Measurements from ENCODE around the gene GIGYF1.

The GIGYF1 gene

DNA sequence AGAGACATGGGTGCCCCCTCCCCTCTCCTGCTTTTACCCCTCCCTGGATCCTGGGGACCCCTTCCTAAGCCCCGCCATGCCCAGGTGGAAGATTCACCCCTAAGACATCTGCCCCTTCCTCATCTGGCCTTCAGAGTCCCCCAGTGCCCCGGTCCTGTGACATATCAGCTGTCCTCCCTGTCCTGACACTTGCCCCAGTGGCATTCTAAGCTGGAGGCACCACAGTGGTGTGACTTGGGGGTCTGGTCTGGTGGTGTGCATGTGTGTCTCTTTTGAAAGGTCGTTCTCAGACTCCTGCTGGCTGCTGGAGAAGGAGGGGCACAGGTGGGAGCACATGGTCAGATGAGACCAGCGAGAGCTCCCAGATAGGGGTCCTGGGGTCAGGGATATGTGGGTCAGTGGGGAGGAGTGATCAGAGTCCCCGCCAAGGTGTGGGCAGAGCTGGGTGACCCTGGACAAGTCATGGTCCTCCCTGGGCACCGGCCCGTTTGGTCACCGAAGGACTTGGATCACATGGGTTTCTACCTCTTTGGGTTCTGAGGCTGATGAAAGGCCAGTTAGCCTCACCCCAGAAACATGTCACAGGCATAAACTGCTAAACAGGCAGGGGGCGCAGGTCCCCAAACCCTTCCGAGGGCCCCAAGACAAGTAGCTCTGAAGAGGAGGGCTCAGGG lies 52.1 kb downstream of the GIGYF1 start:
- TF ChIP-seq, protein P1, sequence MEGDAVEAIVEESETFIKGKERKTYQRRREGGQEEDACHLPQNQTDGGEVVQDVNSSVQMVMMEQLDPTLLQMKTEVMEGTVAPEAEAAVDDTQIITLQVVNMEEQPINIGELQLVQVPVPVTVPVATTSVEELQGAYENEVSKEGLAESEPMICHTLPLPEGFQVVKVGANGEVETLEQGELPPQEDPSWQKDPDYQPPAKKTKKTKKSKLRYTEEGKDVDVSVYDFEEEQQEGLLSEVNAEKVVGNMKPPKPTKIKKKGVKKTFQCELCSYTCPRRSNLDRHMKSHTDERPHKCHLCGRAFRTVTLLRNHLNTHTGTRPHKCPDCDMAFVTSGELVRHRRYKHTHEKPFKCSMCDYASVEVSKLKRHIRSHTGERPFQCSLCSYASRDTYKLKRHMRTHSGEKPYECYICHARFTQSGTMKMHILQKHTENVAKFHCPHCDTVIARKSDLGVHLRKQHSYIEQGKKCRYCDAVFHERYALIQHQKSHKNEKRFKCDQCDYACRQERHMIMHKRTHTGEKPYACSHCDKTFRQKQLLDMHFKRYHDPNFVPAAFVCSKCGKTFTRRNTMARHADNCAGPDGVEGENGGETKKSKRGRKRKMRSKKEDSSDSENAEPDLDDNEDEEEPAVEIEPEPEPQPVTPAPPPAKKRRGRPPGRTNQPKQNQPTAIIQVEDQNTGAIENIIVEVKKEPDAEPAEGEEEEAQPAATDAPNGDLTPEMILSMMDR (IDR thresholded peaks at IDR 0.05; ENCODE audit: low read depth, low read length), result no peak
- DNase-seq (ENCODE audit: extremely low read depth, low read depth), result no peak

DNA sequence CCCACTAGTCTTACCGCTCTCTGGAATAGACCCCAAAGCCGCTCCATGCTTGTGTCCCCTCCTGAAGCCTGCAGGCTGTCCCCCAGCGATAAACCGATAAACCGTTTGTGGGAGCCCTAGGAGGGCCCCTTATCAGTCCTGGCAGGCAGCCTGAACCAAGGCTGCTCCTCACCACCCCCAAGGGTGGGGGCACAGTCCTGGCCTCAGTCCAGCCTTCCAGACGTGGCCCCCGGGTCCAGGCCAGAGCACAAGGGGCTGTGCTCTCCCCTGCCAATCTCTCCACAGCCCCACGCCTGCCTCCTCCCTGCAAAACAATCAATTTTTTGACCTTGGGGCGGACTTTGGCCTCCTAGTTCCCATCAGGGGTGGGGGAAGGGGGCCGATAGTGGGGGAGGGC lies 52.6 kb downstream of the GIGYF1 start, which contains the start of gene TFR2:
Gene TFR2, minus strand, starts transcription at position 90 of the 397 bp plus-strand sequence. Its CDS starts 43 bp downstream, at position 47.
- TF ChIP-seq, protein P1 (IDR thresholded peaks at IDR 0.05; ENCODE audit: low read depth, low read length), result no peak
- no peak for DNase-seq (ENCODE audit: extremely low read depth, low read depth)

DNA sequence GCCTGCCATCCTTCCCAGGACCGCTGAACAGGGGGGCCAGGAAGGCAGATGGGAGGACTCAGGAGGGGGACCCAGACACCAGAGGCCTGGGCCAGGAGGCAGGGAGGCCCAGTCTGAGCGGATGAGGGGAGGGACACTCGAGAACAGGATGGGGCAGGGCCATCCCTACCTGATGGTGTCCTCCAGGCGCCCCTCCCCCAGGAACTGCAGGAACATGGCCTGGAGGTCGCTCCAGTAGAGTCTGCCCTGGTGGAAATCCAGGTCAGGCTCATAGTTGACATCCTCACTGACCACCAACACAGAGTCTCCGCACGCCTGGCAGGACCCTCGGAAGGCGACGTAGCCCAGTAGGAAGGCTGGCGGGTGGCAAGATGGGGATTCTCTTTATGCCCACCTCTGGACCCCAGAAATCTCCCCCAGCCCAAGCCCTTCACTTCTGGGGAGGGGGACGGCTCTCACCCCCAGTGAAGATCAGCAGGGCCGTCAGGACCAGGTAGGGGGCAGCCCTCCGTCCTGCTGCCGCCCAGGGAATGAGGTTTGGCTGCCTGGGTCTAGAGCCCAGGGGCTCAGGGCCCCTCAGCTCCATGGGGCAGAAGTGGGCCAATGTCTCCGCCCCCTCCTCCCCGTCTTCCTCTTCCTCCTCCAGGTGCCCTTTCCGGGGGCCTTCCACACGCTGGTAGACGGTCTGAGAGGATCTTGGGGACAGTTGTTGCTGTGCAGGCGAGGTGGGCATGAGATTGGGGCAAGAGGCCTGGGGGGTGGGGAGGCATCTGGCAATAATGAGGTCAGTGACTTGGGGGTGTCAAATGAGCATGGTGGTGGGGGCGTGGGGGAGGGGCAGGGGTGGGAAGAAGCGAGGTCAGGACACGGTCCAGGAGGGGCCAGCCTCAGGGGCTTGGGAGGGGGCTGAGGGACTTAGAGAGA lies 53.3 kb downstream of the GIGYF1 start:
- TF ChIP-seq, protein P1 (IDR thresholded peaks at IDR 0.05; ENCODE audit: low read depth, low read length), result no peak
- no peak for DNase-seq (ENCODE audit: extremely low read depth, low read depth)

DNA sequence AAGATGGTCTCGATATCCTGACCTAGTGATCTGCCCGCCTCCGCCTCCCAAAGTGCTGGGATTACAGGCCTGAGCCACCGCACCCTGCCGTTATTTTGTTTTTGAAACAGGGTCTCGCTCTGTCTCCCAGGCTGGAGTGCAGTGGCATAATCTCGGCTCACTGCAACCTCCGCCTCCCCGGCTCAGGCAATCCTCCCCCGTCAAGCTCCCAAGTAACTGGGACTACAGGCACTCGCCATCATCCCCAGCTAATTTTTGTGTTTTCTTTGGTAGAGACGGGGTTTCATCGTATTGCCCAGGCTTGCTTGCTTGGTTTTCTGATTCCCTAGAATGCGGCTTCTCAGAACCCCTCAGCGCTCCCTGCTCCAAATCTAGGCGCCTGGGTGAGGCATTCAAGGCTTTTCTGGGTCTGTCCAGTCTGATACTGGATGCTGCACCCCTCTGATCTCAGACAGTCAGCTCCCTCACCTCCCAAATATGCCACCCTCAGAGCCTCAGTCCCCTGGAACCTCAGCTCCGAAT lies 54.0 kb downstream of the GIGYF1 start:
- no peak for DNase-seq (ENCODE audit: extremely low read depth, low read depth)
- TF ChIP-seq, protein P1 (IDR thresholded peaks at IDR 0.05; ENCODE audit: low read depth, low read length), result no peak

DNA sequence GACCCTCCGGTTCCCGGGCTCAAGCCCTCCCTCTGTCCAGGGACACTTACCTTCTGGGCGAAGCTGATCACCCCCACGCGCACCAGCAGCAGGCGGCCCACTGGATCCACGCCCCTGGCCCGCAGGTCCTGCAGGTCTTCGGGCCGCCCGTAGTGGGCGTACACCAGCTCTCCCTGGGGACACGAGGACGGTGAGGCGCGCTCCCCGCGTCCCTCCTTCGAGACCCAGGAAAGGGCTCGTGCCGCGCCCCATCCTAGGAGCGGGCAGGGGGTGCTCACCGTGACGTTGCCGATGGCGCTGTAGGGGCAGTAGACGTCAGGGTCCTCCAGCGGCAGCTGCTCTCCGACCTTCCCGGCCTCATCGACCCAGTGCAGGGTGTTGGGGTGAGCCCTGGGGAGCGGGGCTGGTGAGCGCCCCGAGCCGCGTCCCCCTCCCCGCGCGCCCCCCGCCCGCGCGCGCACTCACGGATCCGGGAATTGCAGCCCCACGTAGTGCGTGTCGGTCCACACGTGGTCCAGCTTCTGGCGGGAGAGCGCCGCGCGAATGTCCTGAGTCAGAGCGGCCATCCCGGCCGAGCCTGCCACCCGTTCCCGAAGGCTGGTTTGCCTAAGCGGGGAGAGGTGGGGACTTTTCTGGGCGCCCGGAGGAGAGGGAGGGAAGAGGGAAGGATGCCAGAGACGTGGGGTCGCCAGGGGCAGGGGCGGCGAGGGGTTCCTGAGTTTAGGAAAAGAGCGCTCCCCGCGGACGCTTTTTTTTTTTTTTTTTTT lies 60.9 kb downstream of the GIGYF1 start:
- DNase-seq (ENCODE audit: extremely low read depth, low read depth), result no peak

DNA sequence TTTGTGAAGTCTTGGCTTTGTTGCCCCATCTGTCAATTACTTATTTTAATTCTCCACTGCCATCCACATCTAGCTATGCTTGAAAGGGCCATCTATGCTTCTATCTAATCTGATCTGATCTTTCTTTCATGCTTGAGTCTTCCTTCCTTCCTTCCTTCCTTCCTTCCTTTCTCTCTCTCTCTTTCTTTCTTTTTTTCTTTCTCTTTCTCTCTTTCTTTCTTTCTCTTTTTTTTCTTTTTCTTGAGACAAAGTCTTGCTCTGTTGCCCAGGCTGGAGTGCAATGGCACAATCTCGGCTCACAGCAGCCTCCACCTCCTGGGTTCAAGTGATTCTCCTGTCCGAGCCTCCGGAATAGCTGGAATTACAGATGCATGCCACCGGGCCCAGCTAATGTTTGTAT lies 64.0 kb downstream of the GIGYF1 start:
- TF ChIP-seq, protein P1 (IDR thresholded peaks at IDR 0.05; ENCODE audit: low read depth, low read length), result no peak
- no peak for DNase-seq (ENCODE audit: extremely low read depth, low read depth)

More for the DNA sequence above, 60.9 kb downstream of the GIGYF1 start:
- TF ChIP-seq, protein P1 (IDR thresholded peaks at IDR 0.05; ENCODE audit: low read depth, low read length), result peak; percentile 36

Measured in AG09319 (cell line).